Measurements from ENCODE around the gene CTNND1. TPM values are rescaled to one million over a fixed set of nuclear protein-coding genes. Genes with fewer than 3 reads are reported as not detected.
"Not testable (repeated sequence)": the region's sequence is repeated elsewhere in the genome, so short reads cannot be mapped to it uniquely, and the experiment has no call there.

CTNND1 gene, protein sequence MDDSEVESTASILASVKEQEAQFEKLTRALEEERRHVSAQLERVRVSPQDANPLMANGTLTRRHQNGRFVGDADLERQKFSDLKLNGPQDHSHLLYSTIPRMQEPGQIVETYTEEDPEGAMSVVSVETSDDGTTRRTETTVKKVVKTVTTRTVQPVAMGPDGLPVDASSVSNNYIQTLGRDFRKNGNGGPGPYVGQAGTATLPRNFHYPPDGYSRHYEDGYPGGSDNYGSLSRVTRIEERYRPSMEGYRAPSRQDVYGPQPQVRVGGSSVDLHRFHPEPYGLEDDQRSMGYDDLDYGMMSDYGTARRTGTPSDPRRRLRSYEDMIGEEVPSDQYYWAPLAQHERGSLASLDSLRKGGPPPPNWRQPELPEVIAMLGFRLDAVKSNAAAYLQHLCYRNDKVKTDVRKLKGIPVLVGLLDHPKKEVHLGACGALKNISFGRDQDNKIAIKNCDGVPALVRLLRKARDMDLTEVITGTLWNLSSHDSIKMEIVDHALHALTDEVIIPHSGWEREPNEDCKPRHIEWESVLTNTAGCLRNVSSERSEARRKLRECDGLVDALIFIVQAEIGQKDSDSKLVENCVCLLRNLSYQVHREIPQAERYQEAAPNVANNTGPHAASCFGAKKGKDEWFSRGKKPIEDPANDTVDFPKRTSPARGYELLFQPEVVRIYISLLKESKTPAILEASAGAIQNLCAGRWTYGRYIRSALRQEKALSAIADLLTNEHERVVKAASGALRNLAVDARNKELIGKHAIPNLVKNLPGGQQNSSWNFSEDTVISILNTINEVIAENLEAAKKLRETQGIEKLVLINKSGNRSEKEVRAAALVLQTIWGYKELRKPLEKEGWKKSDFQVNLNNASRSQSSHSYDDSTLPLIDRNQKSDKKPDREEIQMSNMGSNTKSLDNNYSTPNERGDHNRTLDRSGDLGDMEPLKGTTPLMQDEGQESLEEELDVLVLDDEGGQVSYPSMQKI
- 6.4 and 9.9 TPM in 2 replicates for total RNA-seq

DNA sequence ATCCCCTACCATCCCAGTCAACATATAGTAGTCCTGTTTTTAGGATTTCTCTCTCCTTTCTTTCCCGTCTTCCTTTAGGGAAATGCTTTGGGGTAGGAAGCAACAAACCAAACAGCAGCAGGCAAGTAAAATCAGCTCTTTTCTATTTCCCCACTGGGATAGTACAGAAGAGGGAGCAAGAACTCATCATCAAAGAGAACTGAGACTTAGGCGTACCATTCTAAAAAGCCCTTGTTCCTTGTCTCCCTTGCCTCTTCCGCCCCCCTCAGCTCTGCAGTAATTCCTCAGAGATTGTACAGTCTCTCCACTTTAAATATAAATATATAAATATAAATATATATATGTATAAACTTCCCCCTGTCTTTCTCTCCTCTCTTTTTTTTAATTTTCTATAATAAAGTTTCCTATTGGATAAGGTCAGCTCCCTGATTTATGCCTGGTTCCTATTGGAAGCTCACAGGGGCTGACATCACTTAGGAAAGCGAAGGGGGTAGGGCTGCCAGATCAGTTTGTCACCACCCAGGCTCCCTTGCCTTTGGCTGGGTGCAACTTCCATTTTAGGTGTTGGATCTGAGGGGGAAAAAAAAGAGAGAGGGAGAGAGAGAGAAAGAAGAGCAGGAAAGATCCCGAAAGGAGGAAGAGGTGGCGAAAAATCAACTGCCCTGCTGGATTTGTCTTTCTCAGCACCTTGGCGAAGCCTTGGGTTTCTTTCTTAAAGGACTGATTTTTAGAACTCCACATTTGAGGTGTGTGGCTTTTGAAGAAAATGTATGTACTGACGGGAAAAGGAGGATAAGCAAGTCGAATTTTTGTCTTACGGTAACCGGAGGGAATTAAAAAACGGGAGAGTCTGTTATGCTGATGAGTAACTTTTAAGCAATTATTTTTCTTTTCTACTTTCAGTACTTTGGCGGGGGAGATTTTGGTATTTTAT, at the start of gene CTNND1:
Gene CTNND1 (plus strand): TSS at position 502 of the 934 bp plus-strand sequence. CDS start 29,677 bp downstream, outside the sequence.
- intact Hi-C loops (cut with micrococcal nuclease): no loop called here

GRCh38 chr11:57712256-57713150, 49.1 kb upstream of the CTNND1 start, which contains the start of gene TMX2:
TMX2 (plus strand) TSS chr11:57712593; CDS start chr11:57712619, 26 bp downstream.
- H3K4me3 Mint-ChIP-seq: peak within 1 kb of the TSS; percentile 97
- intact Hi-C loops (cut with micrococcal nuclease): loop anchor here (1.0 to 10.0 kb wide), 12 partner anchors 29 to 1842 kb away; partner anchors contain the start of genes CLP1, SELENOH, SSRP1 and TIMM10
- H3K27ac Mint-ChIP-seq: peak within 1 kb of the TSS; percentile 94
- no peaks in the 10 kb centered on the region for H3K27me3 Mint-ChIP-seq (ENCODE audit: insufficient read depth)
- H3K4me1 Mint-ChIP-seq (ENCODE audit: low read depth): peaks cover 53% of the 10 kb centered on the region
- H3K36me3 Mint-ChIP-seq (ENCODE audit: low read depth): peaks cover 20% of the 10 kb centered on the region
- DNase-seq (ENCODE audit: low spot score): peak; percentile 88
- H3K9me3 Mint-ChIP-seq: no peaks in the 10 kb centered on the region

More for the DNA sequence above, at the start of gene CTNND1:
- H3K9me3 Mint-ChIP-seq: peaks cover 3% of the 10 kb centered on the region
- peaks cover 6% of the 10 kb centered on the region for H3K36me3 Mint-ChIP-seq (ENCODE audit: low read depth)
- H3K27me3 Mint-ChIP-seq (ENCODE audit: insufficient read depth): peaks cover 4% of the 10 kb centered on the region
- peak within 1 kb of the TSS; percentile 57 for H3K4me3 Mint-ChIP-seq
- DNase-seq (ENCODE audit: low spot score): no peak
- peaks cover 37% of the 10 kb centered on the region for H3K4me1 Mint-ChIP-seq (ENCODE audit: low read depth)
- no peak within 1 kb of the TSS for H3K27ac Mint-ChIP-seq

DNA sequence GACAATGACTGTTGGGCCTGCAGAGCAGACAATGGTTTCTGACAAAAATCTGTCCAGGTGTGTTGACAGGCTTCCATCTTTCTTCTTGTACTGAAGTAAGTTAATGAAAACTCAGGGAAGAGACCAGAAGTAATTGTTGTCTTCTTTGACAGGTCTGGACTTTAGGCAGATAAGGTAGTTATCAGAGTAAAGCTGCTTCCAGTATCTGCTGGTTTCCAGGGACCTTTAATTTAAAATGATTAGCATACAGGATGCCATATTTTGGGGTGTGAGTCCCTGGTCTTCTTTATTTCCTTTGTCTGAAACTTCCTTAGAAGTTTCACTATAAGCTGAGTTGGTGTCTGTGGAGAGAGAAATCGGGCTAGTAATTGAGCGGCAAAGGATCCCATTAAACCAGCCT, 47.8 kb upstream of the CTNND1 start:
- Mint-ChIP-seq H3K27ac (peak overlapping the region; percentile 94), H3K36me3 (ENCODE audit: low read depth) (peaks cover 17% of the 10 kb centered on the region), H3K4me1 (ENCODE audit: low read depth) (peaks cover 42% of the 10 kb centered on the region), H3K4me3 (peak overlapping the region; percentile 97), H3K9me3 (no peaks in the 10 kb centered on the region), H3K27me3 (ENCODE audit: insufficient read depth) (no peaks in the 10 kb centered on the region)
- DNase-seq (ENCODE audit: low spot score): no peak
- intact Hi-C loops (cut with micrococcal nuclease): loop anchor here (10.0 kb wide), 1 partner anchor 1841 kb away; no protein-coding TSS in a partner anchor

GRCh38 chr11:57716726-57717125, 44.9 kb upstream of the CTNND1 start:
- not testable (repeated sequence) for DNase-seq (ENCODE audit: low spot score); H3K9me3 Mint-ChIP-seq; H3K27ac Mint-ChIP-seq; H3K27me3 Mint-ChIP-seq (ENCODE audit: insufficient read depth); H3K4me3 Mint-ChIP-seq
- Mint-ChIP-seq H3K36me3 (ENCODE audit: low read depth) (peaks cover 15% of the 10 kb centered on the region), H3K4me1 (ENCODE audit: low read depth) (peaks cover 17% of the 10 kb centered on the region)
- intact Hi-C loops (cut with micrococcal nuclease): loop anchor here (10.0 kb wide), 1 partner anchor 1838 kb away; no protein-coding TSS in a partner anchor

GRCh38 chr11:57727185-57727584, 34.4 kb upstream of the CTNND1 start:
- Mint-ChIP-seq H3K9me3 (no peaks in the 10 kb centered on the region), H3K36me3 (ENCODE audit: low read depth) (no peaks in the 10 kb centered on the region), H3K4me3 (no peak overlapping the region), H3K27ac (peak overlapping the region; percentile 16), H3K27me3 (ENCODE audit: insufficient read depth) (no peaks in the 10 kb centered on the region), H3K4me1 (ENCODE audit: low read depth) (peaks cover 13% of the 10 kb centered on the region)
- intact Hi-C loops (cut with micrococcal nuclease): no loop called here
- no peak for DNase-seq (ENCODE audit: low spot score)

DNA sequence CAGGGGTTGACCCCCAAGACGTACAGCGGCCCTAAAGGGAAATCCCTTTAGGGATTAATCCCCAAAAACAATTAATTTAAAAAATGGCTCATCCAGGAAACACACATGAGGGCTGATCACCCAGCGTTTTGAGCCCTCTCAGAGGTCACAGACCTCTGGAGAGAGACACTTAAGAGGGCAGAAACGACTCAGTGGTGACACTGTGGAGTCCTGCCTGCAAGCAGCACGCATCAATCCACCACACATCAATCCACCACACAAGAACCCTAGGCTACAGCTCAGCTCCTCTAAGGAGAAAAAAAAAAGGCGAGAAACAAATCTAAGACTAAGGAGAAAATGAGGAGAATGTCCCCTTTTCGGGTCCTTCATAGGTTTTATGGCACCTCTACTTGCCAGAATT, 32.8 kb upstream of the CTNND1 start:
- intact Hi-C loops (cut with micrococcal nuclease): no loop called here
- no peak overlapping the region for H3K4me3 Mint-ChIP-seq
- H3K36me3 Mint-ChIP-seq (ENCODE audit: low read depth): no peaks in the 10 kb centered on the region
- H3K9me3 Mint-ChIP-seq: no peaks in the 10 kb centered on the region
- H3K27ac Mint-ChIP-seq: no peak overlapping the region
- H3K27me3 Mint-ChIP-seq (ENCODE audit: insufficient read depth): no peaks in the 10 kb centered on the region
- DNase-seq (ENCODE audit: low spot score): no peak
- peaks cover 13% of the 10 kb centered on the region for H3K4me1 Mint-ChIP-seq (ENCODE audit: low read depth)

- Mint-ChIP-seq H3K4me1 (ENCODE audit: low read depth) (peaks cover 13% of the 10 kb centered on the region), H3K4me3 (no peak overlapping the region)
- intact Hi-C loops (cut with micrococcal nuclease): no loop called here
Observed at GRCh38 chr11:57729479-57729878, 32.1 kb upstream of the CTNND1 start.

GRCh38 chr11:57732661-57733060, 28.9 kb upstream of the CTNND1 start:
- H3K9me3 Mint-ChIP-seq: no peaks in the 10 kb centered on the region
- no peak overlapping the region for H3K27ac Mint-ChIP-seq
- peaks cover 7% of the 10 kb centered on the region for H3K36me3 Mint-ChIP-seq (ENCODE audit: low read depth)
- no peaks in the 10 kb centered on the region for H3K27me3 Mint-ChIP-seq (ENCODE audit: insufficient read depth)
- intact Hi-C loops (cut with micrococcal nuclease): no loop called here
- H3K4me1 Mint-ChIP-seq (ENCODE audit: low read depth): peaks cover 21% of the 10 kb centered on the region
- no peak overlapping the region for H3K4me3 Mint-ChIP-seq
- no peak for DNase-seq (ENCODE audit: low spot score)

More at GRCh38 chr11:57729479-57729878, 32.1 kb upstream of the CTNND1 start:
- Mint-ChIP-seq H3K27ac (no peak overlapping the region), H3K36me3 (ENCODE audit: low read depth) (no peaks in the 10 kb centered on the region), H3K27me3 (ENCODE audit: insufficient read depth) (no peaks in the 10 kb centered on the region), H3K9me3 (no peaks in the 10 kb centered on the region)
- no peak for DNase-seq (ENCODE audit: low spot score)

DNA sequence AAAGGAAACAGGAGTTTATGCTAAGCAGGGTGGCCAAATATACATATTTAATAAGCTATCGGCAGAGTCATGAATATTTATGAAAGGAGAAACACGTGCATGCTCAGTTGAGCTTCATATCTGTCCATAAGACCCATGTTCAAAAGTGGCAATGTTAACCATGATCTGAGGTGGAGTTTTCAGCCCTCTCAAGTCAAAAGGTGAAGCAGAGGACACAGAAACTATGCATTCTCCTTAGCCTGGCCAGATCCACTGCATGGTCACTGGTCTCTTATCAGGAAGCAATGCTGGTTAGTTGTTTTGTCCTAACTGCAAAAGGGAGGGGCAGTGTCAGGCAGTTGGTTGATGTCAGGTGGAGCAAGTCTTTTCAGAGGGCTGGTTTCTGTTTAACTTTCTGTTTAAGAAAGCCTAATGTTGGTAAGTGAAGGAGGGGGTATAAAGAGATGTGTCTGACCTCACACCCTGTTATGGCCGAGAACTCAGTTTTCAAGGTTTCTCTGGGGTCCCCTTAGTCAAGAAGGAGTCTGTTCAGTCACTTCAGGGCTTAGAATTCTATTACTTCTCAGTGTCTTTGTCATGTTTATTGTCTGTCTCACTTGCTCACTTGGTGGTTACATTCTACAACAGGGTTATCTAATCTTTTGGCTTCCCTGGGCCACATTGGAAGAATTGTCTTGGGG, 25.8 kb upstream of the CTNND1 start:
- no peak for DNase-seq (ENCODE audit: low spot score)
- intact Hi-C loops (cut with micrococcal nuclease): no loop called here
- no peaks in the 10 kb centered on the region for H3K27me3 Mint-ChIP-seq (ENCODE audit: insufficient read depth)
- peak overlapping the region; percentile 49 for H3K27ac Mint-ChIP-seq
- no peak overlapping the region for H3K4me3 Mint-ChIP-seq
- peaks cover 23% of the 10 kb centered on the region for H3K4me1 Mint-ChIP-seq (ENCODE audit: low read depth)
- H3K36me3 Mint-ChIP-seq (ENCODE audit: low read depth): peaks cover 21% of the 10 kb centered on the region
- no peaks in the 10 kb centered on the region for H3K9me3 Mint-ChIP-seq

GRCh38 chr11:57741132-57742086, 20.2 kb upstream of the CTNND1 start, which contains the start of gene SELENOH:
SELENOH (plus strand) TSS chr11:57741491; CDS start chr11:57741596, 105 bp downstream.
- H3K27ac Mint-ChIP-seq: peak within 1 kb of the TSS; percentile 95
- peak; percentile 93 for DNase-seq (ENCODE audit: low spot score)
- H3K4me3 Mint-ChIP-seq: peak within 1 kb of the TSS; percentile 98
- no peaks in the 10 kb centered on the region for H3K27me3 Mint-ChIP-seq (ENCODE audit: insufficient read depth)
- intact Hi-C loops (cut with micrococcal nuclease): loop anchor here (1.0 to 2.0 kb wide), 14 partner anchors 15 to 1927 kb away; partner anchors contain the start of genes CLP1, MED19, PATL1 and SSRP1
- H3K36me3 Mint-ChIP-seq (ENCODE audit: low read depth): peaks cover 56% of the 10 kb centered on the region
- H3K4me1 Mint-ChIP-seq (ENCODE audit: low read depth): peaks cover 46% of the 10 kb centered on the region
- H3K9me3 Mint-ChIP-seq: no peaks in the 10 kb centered on the region

Measured in activated T-helper 1 cell treated with anti-CD3 and anti-CD28 coated beads, Interleukin-12 subunit alpha, Interleukin-12 subunit beta, Interleukin-2, Interleukin-4 antibody, amounts not matched to agents 30 ng/mL and 10 ng/mL and 1 ng/mL, durations not matched to agents 14 hours and 24 hours and 36 hours (primary cell).